Measurements from ENCODE around the gene LRRC25. TPM values are rescaled to one million over a fixed set of nuclear protein-coding genes. Genes with fewer than 3 reads are reported as not detected.

LRRC25 gene
- total RNA-seq, 2 donors from 2014 or later: 4.4 TPM; not detected in 1

DNA sequence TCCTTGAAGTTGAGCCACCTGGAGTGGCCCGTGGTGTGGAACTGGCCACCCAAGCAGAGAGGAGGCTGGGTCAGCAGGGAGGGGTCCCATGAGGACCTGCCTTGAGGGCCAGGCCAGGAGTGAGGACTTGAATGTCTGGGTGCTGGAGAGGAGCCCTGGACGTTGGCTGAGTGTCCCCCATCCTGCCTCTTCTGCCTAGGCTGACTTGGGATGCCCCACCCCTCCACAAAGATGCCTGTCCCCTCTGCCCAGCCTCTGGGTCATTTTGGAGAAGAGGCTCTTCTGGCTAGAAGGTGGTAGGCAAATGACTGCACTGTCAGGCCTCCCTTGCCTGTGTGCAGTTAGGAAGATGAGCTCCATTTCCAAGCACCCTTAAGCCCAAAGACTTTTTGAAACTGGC is 23.5 kb upstream of the LRRC25 start:
- ATAC-seq (no peak), DNase-seq (peak in 2 of 4 donors; percentile 5 to 23)
- Histone ChIP-seq H3K36me3 (replicated peaks in 1 of 2; ENCODE audit: insufficient read depth in 1 of 2, low read depth in 2 of 2) (no peaks in the 10 kb centered on the region), H3K4me3 (no peak overlapping the region), H3K27ac (no peak overlapping the region), H3K27me3 (no peaks in the 10 kb centered on the region), H3K4me1 (peaks cover 61% of the 10 kb centered on the region), H3K9me3 (no peaks in the 10 kb centered on the region)
- intact Hi-C loops (cut with DNase I): no loop called here
- no peak for TF ChIP-seq POLR2A (IDR thresholded peaks at IDR 0.05)
- TF ChIP-seq, protein P1, sequence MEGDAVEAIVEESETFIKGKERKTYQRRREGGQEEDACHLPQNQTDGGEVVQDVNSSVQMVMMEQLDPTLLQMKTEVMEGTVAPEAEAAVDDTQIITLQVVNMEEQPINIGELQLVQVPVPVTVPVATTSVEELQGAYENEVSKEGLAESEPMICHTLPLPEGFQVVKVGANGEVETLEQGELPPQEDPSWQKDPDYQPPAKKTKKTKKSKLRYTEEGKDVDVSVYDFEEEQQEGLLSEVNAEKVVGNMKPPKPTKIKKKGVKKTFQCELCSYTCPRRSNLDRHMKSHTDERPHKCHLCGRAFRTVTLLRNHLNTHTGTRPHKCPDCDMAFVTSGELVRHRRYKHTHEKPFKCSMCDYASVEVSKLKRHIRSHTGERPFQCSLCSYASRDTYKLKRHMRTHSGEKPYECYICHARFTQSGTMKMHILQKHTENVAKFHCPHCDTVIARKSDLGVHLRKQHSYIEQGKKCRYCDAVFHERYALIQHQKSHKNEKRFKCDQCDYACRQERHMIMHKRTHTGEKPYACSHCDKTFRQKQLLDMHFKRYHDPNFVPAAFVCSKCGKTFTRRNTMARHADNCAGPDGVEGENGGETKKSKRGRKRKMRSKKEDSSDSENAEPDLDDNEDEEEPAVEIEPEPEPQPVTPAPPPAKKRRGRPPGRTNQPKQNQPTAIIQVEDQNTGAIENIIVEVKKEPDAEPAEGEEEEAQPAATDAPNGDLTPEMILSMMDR (IDR thresholded peaks at IDR 0.05): no peak
- 17 to 51% methylated on average over 1 to 2 of the region's 2 CpGs for WGBS, 2 donors

DNA sequence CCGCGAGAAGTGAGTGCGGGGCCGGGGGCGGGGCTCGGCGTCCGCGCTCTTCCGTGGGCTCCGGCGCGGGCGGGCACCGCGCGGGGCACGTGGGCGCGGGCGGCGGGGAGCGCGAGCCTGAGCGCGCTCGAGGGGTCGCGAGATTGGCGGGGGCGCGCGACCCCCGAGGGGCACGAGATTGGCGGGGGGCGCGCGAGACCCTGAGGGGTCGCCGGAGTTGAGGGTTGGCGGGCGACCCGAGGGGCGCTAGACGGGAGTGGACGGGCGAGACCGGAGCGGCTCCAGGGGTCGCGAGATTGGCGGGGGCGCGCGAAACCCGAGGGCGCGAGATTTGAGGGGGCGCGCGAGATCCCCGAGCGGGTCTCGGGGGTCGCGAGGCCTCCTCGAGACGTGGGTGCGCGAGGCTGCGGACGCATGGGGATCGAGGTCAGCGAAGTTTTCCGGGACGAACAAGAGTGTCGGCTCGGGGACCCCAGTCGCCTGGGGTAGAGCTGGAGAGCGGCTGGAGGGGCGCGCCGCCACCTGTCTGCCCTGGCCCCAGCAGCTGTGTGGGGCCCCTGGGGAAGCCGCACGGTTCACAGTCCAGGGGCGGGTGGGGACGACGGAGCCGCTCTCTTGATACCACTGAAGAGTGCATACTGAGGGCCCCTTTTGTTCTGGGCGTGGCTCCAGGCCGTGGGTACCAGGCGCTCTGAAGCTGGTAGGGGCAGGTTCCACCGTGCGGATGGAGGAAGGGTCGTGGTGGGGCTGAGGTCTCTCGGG is 22.5 kb upstream of the LRRC25 start:
- intact Hi-C loops (cut with DNase I): no loop called here
- peak in 3 of 4 donors; percentile 40 to 54 (median 46) for DNase-seq
- peak; percentile 3 for ATAC-seq
- TF ChIP-seq, protein P1 (IDR thresholded peaks at IDR 0.05): no peak
- TF ChIP-seq POLR2A (IDR thresholded peaks at IDR 0.05): no peak
- H3K4me1 ChIP-seq: peaks cover 63% of the 10 kb centered on the region
- H3K27ac ChIP-seq: peak overlapping the region; percentile 6 to 83 (median 62)
- H3K36me3 ChIP-seq (replicated peaks in 1 of 2; ENCODE audit: insufficient read depth in 1 of 2, low read depth in 2 of 2): no peaks in the 10 kb centered on the region
- peak overlapping the region; percentile 27 to 38 for H3K4me3 ChIP-seq
- H3K9me3 ChIP-seq: no peaks in the 10 kb centered on the region
- H3K27me3 ChIP-seq: no peaks in the 10 kb centered on the region
- WGBS, 2 donors: 0 to 3% methylated on average over 1 to 49 of the region's 97 CpGs

DNA sequence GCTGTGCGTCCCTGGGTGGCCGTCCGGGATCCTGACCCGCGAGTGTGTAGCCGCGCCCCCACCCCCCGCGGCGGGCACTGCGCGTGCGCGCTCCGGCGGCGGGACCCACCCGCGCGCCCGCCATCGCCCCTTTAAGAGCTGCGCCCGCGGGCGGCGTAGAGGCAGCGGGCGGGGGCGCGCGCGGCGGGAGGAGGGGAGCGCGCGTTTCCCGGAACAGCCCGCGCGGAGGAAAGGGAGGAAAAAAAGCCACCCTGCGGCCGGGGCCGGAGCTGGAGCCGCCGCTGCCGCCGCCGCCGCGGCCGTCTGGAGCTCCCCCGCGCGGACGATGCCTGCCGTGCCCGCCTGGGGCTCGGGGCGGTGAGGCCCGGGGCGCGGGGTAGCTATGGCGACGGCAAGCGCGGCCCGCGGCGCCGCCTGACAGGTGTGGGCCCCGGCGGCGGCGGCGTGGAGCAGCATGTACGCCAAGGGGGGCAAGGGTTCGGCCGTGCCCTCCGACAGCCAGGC is 21.8 kb upstream of the LRRC25 start, which contains the start of gene SSBP4:
Gene SSBP4 (plus strand): TSS at position 204 of the 504 bp plus-strand sequence. CDS start 251 bp downstream, at position 455.
- Histone ChIP-seq H3K4me3 (peak within 1 kb of the TSS; percentile 27 to 38), H3K27me3 (no peaks in the 10 kb centered on the region), H3K4me1 (peaks cover 61% of the 10 kb centered on the region), H3K36me3 (replicated peaks in 1 of 2; ENCODE audit: insufficient read depth in 1 of 2, low read depth in 2 of 2) (no peaks in the 10 kb centered on the region), H3K9me3 (no peaks in the 10 kb centered on the region), H3K27ac (peak within 1 kb of the TSS; percentile 37 to 83 (median 62))
- intact Hi-C loops (cut with DNase I): no loop called here
- TF ChIP-seq, protein P1 (IDR thresholded peaks at IDR 0.05): peak in 5 of 7 experiments; percentile 17 to 76 (median 43)
- TF ChIP-seq POLR2A (IDR thresholded peaks at IDR 0.05): peak in 1 of 3 donors; percentile 16
- peak; percentile 75 to 80 (median 76) for DNase-seq
- 0% methylated on average over 24 of the region's 80 CpGs; no CpG with 5 or more reads in 1 of the 2 donors for WGBS, 2 donors
- ATAC-seq: peak; percentile 74

DNA sequence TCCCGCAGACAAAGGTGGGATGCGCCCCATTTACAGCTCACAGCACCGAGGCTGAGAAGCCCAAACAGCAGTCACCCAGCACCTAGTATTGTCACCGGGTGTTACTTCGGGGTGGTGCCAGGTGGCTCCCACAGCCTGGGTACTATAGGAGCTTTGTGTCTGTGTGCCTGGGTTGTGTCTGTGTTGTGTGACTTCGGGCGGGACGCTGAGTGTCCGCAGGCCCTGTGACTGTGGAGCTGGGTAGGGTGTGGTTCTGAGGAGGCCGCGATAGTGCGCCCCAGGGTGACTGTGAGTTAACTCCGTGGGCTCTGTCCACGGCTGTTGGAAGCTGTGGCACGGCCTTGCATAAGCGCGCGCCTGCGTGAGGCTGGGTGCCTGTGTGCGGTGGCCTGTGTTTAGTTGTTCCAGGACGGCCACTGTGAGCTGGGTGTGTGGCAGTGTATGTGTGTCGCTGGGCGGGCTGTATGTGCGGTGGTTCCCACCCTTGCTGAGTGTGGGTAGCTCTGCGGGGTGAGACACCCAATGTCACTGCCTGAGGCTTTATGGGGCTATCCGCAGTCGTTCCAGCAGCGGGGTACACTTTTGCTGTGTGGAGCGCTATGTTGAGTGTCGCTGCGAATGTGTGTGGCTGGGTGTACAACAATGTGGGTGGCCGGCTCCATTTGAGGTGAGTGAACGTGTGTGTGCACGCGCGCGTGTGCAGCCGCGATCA is 21.2 kb upstream of the LRRC25 start:
- Histone ChIP-seq H3K4me1 (peaks cover 55% of the 10 kb centered on the region), H3K4me3 (no peak overlapping the region), H3K27me3 (no peaks in the 10 kb centered on the region), H3K27ac (peak overlapping the region; percentile 37 to 83 (median 62)), H3K9me3 (no peaks in the 10 kb centered on the region), H3K36me3 (replicated peaks in 1 of 2; ENCODE audit: insufficient read depth in 1 of 2, low read depth in 2 of 2) (no peaks in the 10 kb centered on the region)
- peak; percentile 10 for ATAC-seq
- DNase-seq: peak; percentile 24 to 52 (median 46)
- 7 to 11% methylated on average over 5 to 37 of the region's 39 CpGs for WGBS, 2 donors
- TF ChIP-seq, protein P1 (IDR thresholded peaks at IDR 0.05): no peak
- peak in 1 of 3 donors; percentile 14 for TF ChIP-seq POLR2A (IDR thresholded peaks at IDR 0.05)
- intact Hi-C loops (cut with DNase I): no loop called here

Data from body of pancreas (tissue), 4 donors.